Endothelial cell of umbilical vein (primary cell): ENCODE data around the gene RASGRF2. TPM values are rescaled to one million over a fixed set of nuclear protein-coding genes. Genes with fewer than 3 reads are reported as not detected.

Experiments
- BruUV-seq: library from RNA; stranded (reverse); fragments of 400-500 nt; replicated peaks from 2 replicates; lab custom pipeline; 2021; lab: Mats Ljungman, UMichigan
- CTCF ChIA-PET: fragments of 300-600, 350-600 bp; sonication (Branson Sonifier 250); formaldehyde crosslinking; loops from one replicate; lab custom pipeline; 2021; ENCODE audit warnings: antibody characterized with exemption, inconsistent platforms; lab: Charles Lee
- POLR2A ChIA-PET: fragments of 300-600, 350-600 bp; sonication (Branson Sonifier 250); formaldehyde crosslinking; loops from one replicate; lab custom pipeline; 2021; ENCODE audit warnings: antibody characterized with exemption, inconsistent platforms; lab: Charles Lee
- DNase-seq: peaks from one replicate; pipeline ENCODE4 v3.0.0-alpha.2; 2011; ENCODE audit warnings: low read depth, low spot score
- FAIRE-seq: peaks from 2 replicates; lab custom pipeline; 2011; peaks lifted over from hg19 to GRCh38; lab: Jason Lieb, UNC
- H2AFZ ChIP-seq: 2 replicates; pipeline ENCODE4 v1.6.0; 2012; ENCODE audit warnings: low read depth, low read length, control low read depth, inconsistent platforms
- H3K27ac ChIP-seq: 2 replicates; pipeline ENCODE4 v1.5.1; 2011; ENCODE audit warnings: low read depth, mild to moderate bottlenecking, control low read depth, low read length, moderate library complexity; ENCODE audit not compliant: insufficient read depth
- H3K27me3 ChIP-seq, 2 experiments: 2 replicates each; pipeline versions ENCODE4 v1.6.0 to v1.6.1; 2011; ENCODE audit warnings: low read length in 2 of 2, mixed read lengths in 1 of 2; ENCODE audit not compliant: control insufficient read depth in 2 of 2, insufficient read depth in 2 of 2
- H3K36me3 ChIP-seq, 2 experiments: 2 replicates in 1 of 2; 3 replicates in 1 of 2; pipeline ENCODE4 v1.5.1; 2011; ENCODE audit warnings: low read length in 2 of 2, mild to moderate bottlenecking in 1 of 2, moderate library complexity in 1 of 2; ENCODE audit not compliant: control insufficient read depth in 2 of 2, insufficient read depth in 2 of 2; ENCODE audit errors: extremely low read depth in 1 of 2
- H3K4me1 ChIP-seq: 3 replicates; pipeline ENCODE4 v1.5.1; 2011; ENCODE audit warnings: mild to moderate bottlenecking, low read length; ENCODE audit not compliant: control insufficient read depth, insufficient read depth; ENCODE audit errors: extremely low read depth
- H3K4me2 ChIP-seq: 2 replicates; pipeline ENCODE4 v1.6.1; 2011; ENCODE audit warnings: low read length, control low read depth, mixed read lengths; ENCODE audit not compliant: insufficient read depth
- H3K4me3 ChIP-seq, 3 experiments: fragments of 200-600 bp in 1 of 3; sonication (generic), shearing (Covaris generic) in 1 of 3; replicated peaks in 1 of 3; 2 replicates each; pipeline ENCODE4 v1.5.1; 2011 to 2016; ENCODE audit warnings: control low read depth in 3 of 3, low read length in 3 of 3, mild to moderate bottlenecking in 2 of 3, inconsistent platforms in 1 of 3, low read depth in 1 of 3, moderate library complexity in 1 of 3; ENCODE audit not compliant: insufficient read depth in 1 of 3
- H3K79me2 ChIP-seq: 2 replicates; pipeline ENCODE4 v1.6.0; 2012; ENCODE audit warnings: low read length, inconsistent platforms; ENCODE audit not compliant: control insufficient read depth, insufficient read depth
- H3K9ac ChIP-seq: replicated peaks from 2 replicates; pipeline ENCODE3; 2011; ENCODE audit warnings: low read length, control low read depth; ENCODE audit not compliant: insufficient read depth; ENCODE audit errors: extremely low read depth
- H3K9me1 ChIP-seq: replicated peaks from 3 replicates; pipeline ENCODE4 v1.6.0; 2011; ENCODE audit warnings: mild to moderate bottlenecking, low read length; ENCODE audit not compliant: control insufficient read depth, insufficient read depth; ENCODE audit errors: extremely low read depth
- H3K9me3 ChIP-seq: replicated peaks from 2 replicates; pipeline ENCODE4 v1.5.1; 2012; ENCODE audit warnings: low read length, inconsistent platforms; ENCODE audit not compliant: control insufficient read depth, insufficient read depth
- H4K20me1 ChIP-seq: replicated peaks from 2 replicates; pipeline ENCODE3; 2011; ENCODE audit warnings: mild to moderate bottlenecking, low read length; ENCODE audit not compliant: control insufficient read depth, insufficient read depth; ENCODE audit errors: extremely low read depth
- CTCF ChIP-seq, 2 donors: IDR thresholded peaks; 1 replicate in 1 of 2; 2 replicates in 1 of 2; pipeline ENCODE4 v1.5.1; 2011; ENCODE audit warnings: low read length in 2 of 2, mild to moderate bottlenecking in 2 of 2, moderate library complexity in 2 of 2, control low read depth in 1 of 2, inconsistent platforms in 1 of 2, low read depth in 1 of 2; ENCODE audit not compliant: insufficient read depth in 1 of 2; ENCODE audit errors: extremely low read depth in 1 of 2
- EZH2 ChIP-seq: IDR thresholded peaks from 2 replicates; pipeline ENCODE4 v1.6.1; 2012; ENCODE audit warnings: borderline replicate concordance, low read depth, mild to moderate bottlenecking, moderate library complexity, low read length, inconsistent platforms; ENCODE audit not compliant: severe bottlenecking
- FOS ChIP-seq: IDR thresholded peaks from 2 replicates; pipeline ENCODE4 v1.6.1; 2011; ENCODE audit warnings: mild to moderate bottlenecking, low read length, moderate library complexity, borderline replicate concordance; ENCODE audit not compliant: insufficient read depth
- GATA2 ChIP-seq: IDR thresholded peaks from 2 replicates; pipeline ENCODE4 v1.7.0; 2011; ENCODE audit warnings: low read depth, mild to moderate bottlenecking, moderate library complexity, mixed read lengths, low read length; ENCODE audit not compliant: insufficient read length, insufficient read depth
- JUN ChIP-seq: IDR thresholded peaks from 2 replicates; pipeline ENCODE4 v1.6.1; 2011; ENCODE audit warnings: borderline replicate concordance, low read depth; ENCODE audit not compliant: insufficient read length, insufficient read depth
- MAX ChIP-seq: IDR thresholded peaks from 2 replicates; pipeline ENCODE4 v1.6.1; 2011; ENCODE audit not compliant: insufficient read depth, insufficient read length
- MYC ChIP-seq: IDR thresholded peaks from one replicate; pipeline ENCODE4 v1.6.1; 2011; ENCODE audit warnings: mild to moderate bottlenecking, low read depth, low read length
- POLR2A ChIP-seq: IDR thresholded peaks from 2 replicates; pipeline ENCODE4 v1.6.1; 2012; ENCODE audit warnings: low read depth, mild to moderate bottlenecking, control low read depth, low read length
- POLR2AphosphoS5 ChIP-seq: IDR thresholded peaks from 2 replicates; pipeline ENCODE4 v1.6.1; 2012; ENCODE audit warnings: low read depth, mild to moderate bottlenecking, control low read depth, low read length, moderate library complexity; ENCODE audit not compliant: insufficient read depth
- dilution Hi-C: fragments of 300-500 bp; cut with MboI; formaldehyde crosslinking; loops from one replicate; pipeline ENCODE4 v1.15.0; 2019; ENCODE audit warnings: low sequenced_read_pairs; ENCODE audit not compliant: extremely low pct_ligation_motif_present
- intact Hi-C: fragments of 100-400 bp; cut with micrococcal nuclease; formaldehyde crosslinking; loops from one replicate; pipeline ENCODE4 v1.10.0; 2022
- polyA plus RNA-seq, 4 experiments: library from polyadenylated mRNA; depleted of rRNA in 3 of 4; stranded (reverse) in 3 of 4; unstranded in 1 of 4; fragments of >200 nt; gene quantifications; 2 replicates each; pipeline versions ENCODE4 v1.2.1 to v1.2.3, GENCODE V29; 2011 to 2012; ENCODE audit warnings: missing spikeins in 1 of 4
- total RNA-seq: library from RNA; stranded (reverse); gene quantifications from 2 replicates; pipeline ENCODE4 v1.2.3, GENCODE V29; 2021

Gene RASGRF2
- total and polyA plus RNA-seq, 2 donors (not counting 3 experiments of a cell fraction or from before 2014, with no cell fraction given), result 0.41 to 4.0 TPM

- H4K20me1 ChIP-seq, result no peaks in the 10 kb centered on the region
- no peaks in the 10 kb centered on the region for H3K27me3 ChIP-seq
- FAIRE-seq, result no peak
- no peak for DNase-seq
- H3K36me3 ChIP-seq, result no peaks in the 10 kb centered on the region
- H3K9me3 ChIP-seq, result no peaks in the 10 kb centered on the region
- H3K9me1 ChIP-seq, result no peaks in the 10 kb centered on the region
- H3K27ac ChIP-seq, result no peak overlapping the region
- CTCF ChIA-PET, result no interaction called here
- H3K9ac ChIP-seq, result no peak overlapping the region
- H3K4me2 ChIP-seq, result no peak overlapping the region
- TF ChIP-seq POLR2AphosphoS5 (no peak), MYC (no peak), EZH2 (no peak), CTCF (IDR thresholded peaks at IDR 0.05; ENCODE audit: extremely low read depth in 1 of 2, insufficient read depth in 1 of 2, low read depth in 1 of 2, low read length in 2 of 2) (no peak), POLR2A (no peak), FOS (no peak), JUN (no peak), MAX (no peak), GATA2 (no peak)
- dilution Hi-C loops, result no loop called here
- intact Hi-C loops, result no loop called here
- no peaks in the 10 kb centered on the region for H3K4me1 ChIP-seq
- H3K79me2 ChIP-seq, result no peaks in the 10 kb centered on the region
- no peak overlapping the region for H2AFZ ChIP-seq
- POLR2A ChIA-PET, result no interaction called here
- no TSS peak for BruUV-seq
- no peak overlapping the region for H3K4me3 ChIP-seq
Observed at GRCh38 chr5:81254886-81255559, 294.9 kb downstream of the RASGRF2 start.
